GM18870 (cell line): ENCODE measurements around the gene SMS.
"Not testable (repeated sequence)": the region's sequence is repeated elsewhere in the genome, so short reads cannot be mapped to it uniquely, and the experiment has no call there.

Experiments
- ATAC-seq: cut with Tn5 transposase; IDR thresholded peaks from one replicate; pipeline ENCODE4 v1.9.1; 2021; ENCODE audit warnings: moderate library complexity; ENCODE audit not compliant: unreplicated experiment

Gene SMS

DNA sequence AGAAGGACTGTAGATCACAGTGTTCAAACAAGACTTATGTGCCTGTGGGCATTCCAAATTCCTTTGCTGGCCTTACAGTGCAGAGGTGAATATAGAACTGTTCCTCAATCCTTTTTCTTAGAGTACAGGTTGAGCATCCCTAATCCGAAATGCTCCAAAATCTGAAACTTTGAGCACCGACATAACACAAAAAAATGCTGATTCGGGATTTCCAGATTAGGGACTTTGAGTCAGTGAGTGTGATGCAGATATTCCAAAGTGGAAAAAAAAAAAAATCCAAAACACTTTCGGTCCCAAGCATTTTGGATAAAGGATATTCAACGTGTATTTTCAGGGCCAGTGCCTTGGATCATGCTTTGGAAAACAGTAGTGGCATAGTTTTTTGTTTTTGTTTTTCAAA is 9.2 kb downstream of the SMS start:
- ATAC-seq, result no peak

DNA sequence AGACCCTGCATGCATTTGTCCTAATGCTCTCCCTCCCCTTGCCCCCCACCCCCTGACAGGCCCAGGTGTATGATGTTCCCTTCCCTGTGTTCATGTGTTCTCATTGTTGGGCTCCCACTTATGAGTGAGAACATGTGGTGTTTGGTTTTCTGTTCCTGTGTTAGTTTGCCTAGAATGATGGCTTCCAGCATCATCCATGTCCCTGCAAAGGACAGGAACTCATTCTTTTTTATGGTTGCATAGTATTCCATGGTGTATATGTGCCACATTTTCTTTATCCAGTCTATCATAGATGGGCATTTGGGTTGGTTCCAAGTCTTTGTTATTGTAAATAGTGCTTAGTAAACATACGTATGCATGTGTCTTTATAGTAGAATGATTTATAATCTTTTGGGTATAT is 10.0 kb downstream of the SMS start:
- ATAC-seq, result not testable (repeated sequence)

DNA sequence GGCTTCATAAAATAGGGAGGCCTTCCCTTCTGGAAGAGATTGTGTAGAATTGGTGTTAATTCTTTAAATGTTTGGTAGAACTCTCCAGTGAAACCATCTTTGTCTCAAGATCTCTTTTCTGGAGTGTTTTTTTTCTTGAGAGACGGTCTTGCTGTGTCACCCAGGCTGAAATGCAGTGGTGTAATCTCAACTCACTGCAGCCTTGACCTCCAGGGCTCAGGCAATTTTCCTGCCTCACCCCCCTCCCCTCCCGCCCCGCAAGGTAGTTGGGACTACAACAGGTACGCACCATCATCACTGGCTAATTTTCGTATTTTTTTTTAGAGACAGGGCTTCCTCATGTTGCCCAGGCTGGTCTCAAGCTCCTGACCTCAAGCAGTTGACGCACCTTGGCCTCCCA is 12.1 kb downstream of the SMS start:
- no peak for ATAC-seq

DNA sequence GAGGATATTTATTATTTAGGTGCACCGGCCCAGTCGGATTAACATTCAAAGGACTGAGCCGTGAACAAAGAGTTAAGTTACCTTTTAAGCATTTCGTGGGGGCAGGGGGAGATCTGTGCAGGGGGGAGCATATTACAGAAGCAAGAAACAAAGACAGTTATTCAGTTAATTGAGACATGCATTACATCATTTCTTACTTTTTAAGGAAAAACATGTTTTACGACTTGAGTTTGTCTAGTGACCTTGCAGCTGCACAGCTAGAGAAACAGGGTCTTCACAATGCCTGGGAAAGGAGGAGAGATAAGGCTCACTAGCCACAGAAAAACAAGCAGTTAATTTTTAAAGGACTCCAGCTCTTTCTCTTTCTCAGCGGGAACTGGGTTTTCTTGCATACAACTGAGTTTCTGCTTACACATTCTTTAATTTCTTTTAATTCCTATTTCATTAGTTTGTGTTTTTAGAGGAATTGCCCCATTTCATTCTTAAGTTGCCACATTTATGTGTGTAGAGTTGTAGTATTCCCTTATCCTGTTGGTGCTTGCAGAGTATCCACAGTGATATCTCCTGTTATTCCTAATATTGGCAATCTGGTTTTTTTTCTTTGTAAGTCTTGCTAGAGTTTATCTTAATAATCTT is 12.8 kb downstream of the SMS start:
- not testable (repeated sequence) for ATAC-seq

DNA sequence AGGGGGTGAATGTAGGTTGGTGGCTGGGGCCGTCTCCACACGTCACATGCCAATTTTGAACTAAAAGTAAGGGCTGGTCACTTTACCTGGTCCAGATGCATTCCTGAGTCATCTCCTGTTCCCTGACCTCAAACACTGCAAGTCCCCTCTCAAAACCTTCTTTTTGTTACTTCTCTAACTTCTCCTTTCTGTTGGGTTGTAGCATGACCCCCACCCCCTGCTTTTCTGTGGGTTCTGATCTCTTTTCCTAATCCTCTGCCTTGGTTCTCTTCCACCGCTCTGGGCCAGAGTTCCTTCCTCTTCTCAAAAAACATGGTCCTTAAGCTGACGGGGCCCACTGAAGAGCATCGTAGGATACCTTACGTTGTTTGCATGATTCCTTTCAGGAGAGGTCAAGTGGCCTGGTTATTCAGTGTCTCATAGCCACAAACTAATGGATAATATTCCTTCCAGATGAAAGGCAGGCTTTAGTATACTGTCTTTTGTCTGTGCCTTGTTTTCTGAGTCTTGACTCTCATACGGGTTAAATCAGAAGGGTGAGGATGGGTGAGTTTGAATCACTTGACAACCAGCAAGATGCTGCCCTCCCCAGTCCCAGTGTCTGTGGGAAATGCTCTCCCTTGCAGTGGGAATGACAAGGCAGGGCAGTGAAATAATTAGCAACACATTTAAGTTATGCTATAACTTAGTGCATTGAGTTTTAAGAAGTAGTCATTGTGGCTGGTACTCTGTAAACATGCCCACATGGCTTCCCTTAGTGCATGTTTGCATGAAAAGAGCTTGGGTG is 15.1 kb downstream of the SMS start:
- no peak for ATAC-seq

DNA sequence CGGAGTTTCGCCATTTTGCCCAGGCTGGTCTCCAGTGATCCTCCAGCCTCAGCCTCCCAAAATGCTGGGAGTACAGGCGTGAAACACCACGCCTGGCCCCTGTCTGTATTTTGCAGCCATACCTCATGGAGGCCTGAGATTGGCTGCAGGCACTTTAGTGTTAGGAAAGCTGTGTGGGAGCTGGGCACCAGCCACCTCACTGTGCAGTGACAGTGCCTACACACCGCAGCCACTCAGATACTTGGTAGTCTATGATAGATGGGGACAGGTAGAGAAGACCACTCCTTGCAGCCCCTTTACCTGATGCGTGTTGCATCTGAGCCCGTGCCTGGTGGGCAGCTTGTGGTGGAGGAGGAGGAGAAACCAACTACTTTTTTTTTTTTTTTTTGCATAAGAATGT is 16.3 kb downstream of the SMS start:
- ATAC-seq, result no peak

DNA sequence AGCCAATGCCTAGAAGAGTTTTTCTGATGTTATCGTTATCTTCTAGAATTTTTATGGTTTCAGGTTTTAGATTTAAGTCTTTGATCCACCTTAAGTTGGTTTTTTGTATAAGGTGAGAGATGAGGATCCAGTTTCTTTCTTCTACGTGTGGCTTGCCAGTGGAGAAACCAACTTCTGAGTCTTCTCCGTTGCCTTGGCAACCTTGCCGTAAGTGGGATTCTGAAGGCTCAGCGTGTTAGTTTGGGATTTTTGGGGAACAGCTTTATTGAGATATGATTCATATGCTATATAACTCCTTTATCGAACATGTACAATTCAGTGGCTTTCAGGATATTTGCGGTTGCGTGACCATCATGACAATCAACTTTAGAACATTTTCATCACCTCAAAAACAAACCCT is 17.7 kb downstream of the SMS start:
- ATAC-seq, result no peak

DNA sequence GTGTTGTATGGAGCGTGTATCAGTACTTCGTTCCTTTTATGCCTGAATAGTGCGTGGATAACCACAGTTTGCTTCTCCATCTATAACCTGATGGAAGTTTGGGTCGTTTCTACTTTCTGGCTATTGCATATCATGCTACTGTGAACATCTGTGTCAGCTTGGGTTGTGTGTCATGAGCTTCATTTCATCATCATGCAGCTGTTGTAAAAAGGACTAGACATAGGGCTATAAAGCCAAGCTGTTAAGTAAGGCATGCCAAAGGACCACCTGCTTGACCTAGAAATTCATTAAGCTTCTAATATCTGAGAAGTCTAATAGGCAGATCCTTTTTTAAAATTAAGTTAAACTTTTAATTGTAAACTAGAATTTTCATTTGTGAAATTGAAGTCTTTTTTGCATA is 18.4 kb downstream of the SMS start:
- no peak for ATAC-seq

DNA sequence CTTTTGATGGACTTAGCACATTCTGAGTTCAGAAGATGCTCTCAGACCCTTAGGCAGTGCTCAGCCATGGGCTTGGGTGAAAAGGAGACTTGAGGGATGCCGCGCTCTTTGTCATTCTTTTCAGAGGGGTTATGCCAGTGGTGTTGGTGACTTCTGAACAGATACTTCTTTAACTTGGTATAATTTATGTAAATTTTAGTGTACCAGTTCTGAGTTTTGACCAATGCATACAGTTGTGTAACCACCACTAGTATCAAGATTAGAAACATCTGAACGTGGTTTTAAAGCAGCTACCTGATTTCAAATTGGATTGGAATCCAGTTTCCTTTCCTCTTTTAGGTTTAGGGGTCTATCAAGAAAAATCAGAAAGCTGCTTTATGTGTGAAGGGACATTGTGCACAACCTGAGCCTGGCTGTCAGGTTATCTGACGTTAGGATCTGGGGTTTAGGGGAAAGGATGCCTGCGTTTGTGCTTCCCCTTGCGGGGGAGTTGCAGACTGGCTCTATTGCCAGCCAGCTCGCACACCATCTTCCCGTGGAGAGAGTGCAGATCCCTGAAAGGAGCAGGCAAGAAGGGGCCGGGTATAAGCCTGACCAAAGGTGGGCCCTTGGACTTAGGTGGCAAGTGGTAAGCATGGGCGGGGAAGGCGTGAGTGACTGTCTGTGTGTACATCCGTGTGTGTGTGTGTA is 19.0 kb downstream of the SMS start:
- no peak for ATAC-seq

DNA sequence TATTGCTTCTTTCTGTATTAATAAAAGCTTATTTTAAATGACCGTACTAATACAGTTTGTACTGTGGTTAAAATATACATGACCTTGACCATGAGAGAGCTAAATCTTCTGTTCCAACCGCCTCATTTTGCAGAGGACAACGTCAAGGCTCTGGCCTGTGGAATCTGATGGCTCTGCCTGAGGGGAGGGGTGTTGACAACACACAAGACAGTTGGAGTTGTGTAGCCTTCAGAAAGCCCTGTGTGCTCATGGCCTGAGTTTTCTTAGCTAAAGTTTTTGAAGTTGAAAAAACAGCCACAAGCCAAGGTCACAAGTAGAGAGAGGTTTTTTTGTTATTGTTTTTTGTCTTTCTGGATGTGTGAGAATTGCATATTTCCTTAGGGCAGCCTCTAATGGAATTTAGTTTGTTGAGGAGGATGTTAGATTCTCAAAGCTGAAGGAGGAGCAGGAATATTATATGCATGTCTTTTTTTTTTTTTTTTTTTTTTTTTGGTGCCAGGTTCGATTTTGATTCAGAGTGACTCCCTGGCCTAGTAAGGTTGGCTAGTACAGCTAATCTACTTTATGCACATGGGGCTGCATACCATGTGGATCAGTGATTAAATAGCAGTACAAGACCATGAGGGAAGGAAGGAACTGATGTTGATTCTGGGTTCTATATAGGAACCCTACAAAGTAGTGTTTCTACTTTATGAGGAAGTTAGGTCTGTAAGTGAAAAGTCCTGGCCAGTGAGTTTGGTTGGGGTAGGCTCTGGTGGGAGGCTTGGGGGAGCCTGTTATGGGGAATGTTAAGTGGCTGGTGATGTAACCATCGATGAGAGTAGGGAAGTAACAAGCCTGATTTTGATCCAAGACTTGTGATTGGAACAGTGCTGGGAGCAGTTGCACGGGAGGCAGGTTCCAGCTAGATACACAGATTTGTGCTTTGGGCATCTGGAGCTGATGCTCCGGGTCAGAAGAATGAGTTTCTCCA is 20.3 kb downstream of the SMS start:
- no peak for ATAC-seq

DNA sequence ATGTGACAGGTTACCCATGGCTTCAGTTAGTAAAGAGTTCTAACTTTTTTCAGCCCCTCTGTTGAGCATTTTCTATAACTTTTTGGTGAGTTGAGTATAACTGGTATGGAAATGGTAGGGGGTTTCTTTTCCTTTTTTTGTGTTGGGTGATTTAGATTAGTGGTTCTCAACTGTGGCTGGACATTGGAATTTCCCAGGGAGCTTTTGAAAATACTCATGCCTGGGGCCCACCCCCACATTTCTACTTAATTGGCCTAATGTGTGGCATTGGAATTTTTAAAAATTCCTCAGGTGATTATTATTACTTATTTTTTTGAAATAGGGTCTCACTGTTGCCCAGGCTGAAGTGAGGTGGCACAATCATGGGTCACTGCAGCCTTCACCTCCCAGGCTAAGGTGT is 21.9 kb downstream of the SMS start:
- ATAC-seq, result no peak

DNA sequence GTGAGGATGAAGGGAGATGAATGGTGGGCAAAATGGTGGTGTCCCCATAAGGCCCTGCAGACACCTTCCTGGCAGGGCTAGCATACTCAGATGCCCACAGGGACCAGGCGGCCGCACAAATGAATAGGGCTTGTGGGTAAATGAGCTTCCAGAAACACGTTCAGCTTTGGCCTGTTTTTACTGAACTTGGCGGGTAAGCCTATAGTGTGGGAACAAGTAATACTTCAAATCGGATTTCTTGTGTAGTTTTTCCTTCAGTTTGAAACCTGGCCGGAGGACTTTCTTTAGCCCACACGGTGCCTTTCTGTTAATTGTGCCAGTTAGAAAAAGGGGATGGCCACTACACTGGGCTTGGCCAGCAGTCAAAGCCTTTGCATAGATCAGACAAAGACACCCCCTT is 22.8 kb downstream of the SMS start:
- no peak for ATAC-seq

DNA sequence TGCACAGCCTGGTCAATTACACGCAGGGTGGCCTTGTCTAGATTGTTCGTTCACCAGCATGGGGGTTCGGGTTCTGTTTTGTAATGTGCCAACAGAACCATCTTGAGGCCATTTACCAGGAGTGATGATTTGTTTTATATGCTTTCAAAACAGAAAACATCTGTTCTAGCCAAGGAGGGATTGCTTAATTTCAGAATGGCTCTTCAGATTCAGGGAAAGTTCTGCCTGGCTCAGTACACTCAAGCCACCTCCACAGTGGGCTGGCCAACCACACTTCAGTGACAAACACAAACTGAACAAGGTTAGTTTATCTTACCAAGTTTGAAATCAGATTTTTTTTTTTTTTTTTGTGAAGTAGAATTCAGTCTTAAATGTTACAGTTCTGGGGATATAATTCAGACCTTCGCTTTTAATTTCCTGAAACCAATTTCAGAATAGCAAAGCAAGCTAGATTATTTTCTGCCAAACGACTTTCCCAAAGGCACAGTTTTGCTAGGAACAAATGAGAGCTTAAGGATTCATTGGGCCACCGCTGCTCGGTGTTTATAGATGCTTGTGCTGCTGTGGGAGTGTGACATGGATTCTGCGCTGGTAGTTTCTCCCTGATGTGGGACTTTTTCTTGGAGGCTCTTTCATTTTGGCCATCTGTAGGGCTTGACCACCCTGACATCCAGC is 23.4 kb downstream of the SMS start:
- no peak for ATAC-seq

DNA sequence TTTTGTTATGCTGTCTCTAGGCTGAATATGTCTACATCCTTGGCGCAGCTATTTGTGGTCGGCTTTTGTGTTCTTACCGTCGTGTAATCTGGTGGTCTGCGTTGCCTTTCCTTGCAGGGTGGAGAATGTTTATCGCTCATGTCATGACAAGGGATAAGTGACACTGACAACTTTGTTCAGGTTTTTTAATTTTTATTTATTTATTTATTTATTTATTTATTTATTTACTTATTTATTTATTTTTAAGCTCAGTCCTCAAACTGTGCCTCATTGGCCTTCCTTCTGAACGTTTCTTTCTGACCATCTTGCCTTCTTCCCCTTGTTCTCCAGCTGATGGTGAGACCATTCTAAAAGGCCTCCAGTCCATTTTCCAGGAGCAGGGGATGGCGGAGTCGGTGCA is 26.4 kb downstream of the SMS start:
- ATAC-seq, result no peak

DNA sequence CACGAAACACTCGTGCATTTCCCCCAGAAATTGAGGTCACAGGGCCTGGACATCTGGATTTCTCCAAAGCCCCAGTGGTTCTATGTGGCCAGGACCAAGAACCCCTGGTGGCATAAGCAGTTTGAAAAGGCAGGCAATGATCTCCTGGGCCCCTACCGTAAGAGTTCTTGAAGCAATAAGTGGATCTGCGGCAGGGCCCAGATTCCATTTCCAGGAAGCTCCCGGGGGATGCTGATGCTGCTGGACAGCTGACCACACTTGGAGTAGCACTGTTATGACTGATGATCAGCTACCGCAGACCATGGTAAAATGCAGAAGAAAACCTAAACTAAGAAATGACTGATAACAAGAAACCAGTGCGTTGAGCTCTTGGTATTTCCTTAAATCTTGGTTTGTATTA is 27.8 kb downstream of the SMS start:
- ATAC-seq, result no peak

DNA sequence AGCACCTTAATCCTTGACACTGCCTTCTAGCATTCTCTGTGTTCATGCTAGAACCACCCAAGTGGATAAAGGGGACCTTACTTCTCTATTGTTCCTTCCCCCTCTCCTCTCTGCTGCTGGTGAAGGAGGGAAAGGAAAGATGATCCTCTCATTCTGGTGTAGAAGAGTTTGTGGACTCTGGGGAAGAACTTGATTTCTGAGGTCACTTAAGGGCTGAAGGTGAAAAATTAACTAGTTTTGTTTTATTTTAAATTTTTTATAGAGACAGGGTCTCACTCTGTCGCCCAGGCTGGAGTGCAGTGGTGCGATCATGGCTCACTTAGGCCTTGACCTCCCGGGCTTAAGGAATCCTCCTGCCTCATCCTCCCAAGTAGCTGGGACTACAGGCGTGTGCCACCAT is 29.8 kb downstream of the SMS start:
- no peak for ATAC-seq

DNA sequence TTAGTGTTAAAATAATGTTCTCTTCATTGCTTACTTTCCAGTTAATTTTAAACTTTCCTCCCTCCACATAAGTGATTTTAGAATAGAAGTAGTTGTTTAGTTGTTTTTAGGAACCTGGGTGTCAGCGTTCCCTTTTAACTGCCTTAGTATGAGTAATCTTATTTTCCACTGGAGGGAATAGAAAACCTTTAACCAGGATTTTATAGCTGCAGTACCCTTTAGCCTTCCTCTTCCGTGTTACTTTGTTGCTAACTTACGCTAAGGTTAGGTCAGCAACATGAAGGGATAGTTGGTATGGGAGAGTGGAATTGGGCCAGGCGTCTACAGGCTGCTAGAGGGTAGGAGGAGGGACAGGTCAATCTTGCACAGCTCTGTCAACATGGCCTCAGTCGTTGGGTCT is 31.5 kb downstream of the SMS start:
- no peak for ATAC-seq

DNA sequence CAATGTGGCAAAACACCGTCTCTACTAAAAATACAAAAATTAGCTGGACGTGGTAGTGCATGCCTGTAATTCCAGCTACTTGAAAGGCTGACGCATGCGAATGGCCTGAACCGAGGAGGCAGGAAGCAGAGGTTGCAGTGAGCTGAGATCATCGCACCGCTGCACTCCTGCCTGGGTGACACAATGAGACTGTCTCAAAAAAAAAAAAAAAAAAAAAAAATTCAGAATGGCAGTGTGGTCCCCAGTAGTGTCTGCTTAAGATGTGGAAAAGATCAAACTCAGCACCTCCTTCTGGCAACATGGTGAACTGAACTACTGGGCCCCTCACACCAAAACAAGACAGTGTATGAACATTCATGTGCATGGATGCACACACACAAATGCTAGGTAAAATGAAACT is 32.2 kb downstream of the SMS start:
- ATAC-seq, result no peak

DNA sequence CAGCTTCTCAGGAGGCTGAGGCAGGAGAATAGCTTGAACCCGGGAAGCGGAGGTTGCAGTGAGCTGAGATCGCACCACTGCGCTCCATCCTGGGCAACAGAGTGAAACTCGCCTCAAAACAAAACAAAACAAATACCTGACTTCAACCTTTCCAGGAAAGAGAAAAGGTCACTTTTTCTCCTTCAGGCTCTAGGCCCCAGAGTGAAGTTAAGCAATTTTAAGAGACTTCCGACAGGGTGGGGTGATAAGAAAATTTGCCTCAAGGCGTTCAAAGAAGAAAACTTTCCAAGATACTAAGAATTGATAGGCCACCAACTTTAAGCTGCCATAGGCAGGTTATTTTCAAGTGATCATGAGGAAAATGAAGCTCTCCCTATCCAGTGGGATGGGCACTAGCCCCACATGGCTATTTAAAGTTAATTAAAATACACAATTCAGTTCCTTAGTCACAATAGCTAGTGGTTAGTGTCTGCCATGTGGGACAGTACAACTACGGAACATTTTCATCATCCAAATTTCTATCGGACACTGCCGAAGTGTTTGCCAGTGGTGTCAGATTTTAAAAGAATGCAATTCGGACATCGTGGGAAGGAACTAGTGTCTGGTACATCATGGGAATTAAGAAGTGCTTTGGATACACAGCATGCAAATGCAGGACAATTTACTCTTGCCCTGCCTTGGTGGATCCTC is 33.0 kb downstream of the SMS start:
- no peak for ATAC-seq

DNA sequence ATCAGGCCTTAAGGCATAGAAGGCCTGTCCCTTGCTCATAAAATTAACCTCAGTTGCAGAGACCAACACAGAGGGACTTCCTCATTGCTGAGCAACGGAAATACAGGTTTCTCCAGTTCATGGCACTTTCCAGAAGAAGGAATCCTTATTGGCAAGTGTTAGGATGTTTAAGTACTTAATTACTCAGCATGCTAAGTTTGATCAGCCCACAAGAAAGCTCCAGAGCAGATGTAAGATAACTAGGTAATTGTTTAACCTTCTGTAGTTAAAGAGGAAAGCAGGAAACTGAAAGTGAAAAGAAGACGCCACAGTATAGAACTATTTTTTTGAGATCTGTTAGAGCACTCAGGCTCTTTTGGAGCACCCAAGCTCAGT is 33.5 kb downstream of the SMS start:
- peak; percentile 72 for ATAC-seq
